Measurements from ENCODE around the gene CTSO. TPM values are rescaled to one million over a fixed set of nuclear protein-coding genes. Genes with fewer than 3 reads are reported as not detected.
A peak's percentile ranks its signal among the peaks of the same experiment; 100 is the strongest.

Gene CTSO
- total and polyA plus RNA-seq, 2 of the 8 experiments (the other 6 are each of a cell fraction or from before 2014, with no cell fraction given) = 0.39 to 0.41 TPM

DNA sequence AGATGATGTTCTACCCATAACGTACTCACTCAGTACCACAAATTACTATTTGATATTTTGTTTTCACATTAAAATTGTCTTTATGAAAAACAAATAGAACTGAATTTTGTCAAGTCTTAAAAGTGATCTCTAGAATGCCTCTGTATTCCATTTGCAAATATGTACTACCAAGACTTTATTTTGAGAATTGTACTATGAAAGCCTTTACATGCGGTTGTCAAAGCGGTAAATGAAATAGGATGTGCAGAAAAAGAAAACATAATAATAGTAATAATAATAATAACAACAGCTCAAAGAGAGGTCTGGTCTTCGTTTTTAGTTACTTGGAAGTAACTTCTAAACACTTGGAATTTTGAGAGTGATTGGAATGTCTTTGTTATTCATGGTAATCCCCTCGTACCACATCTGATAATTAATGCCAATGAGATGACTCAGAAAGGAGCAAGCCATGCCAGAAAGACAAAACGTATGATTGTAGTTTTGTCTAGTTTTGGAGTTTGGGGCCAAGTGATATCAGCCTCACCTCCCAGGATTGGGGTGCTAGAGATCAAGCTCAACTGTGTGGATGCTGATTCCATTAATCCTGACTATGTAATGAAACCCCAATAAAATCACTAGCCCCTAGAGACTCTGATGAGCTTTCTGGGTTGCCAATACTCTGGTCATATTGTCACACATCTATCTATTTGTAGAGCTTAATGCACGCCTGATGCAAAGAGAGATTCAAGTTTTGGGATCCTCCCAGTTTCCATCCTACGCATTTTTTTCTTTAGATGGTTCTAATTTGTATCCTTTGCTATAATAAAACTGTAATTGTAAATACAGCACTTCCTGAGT lies 20.2 kb upstream of the CTSO start:
- no peaks in the 10 kb centered on the region for H3K79me2 ChIP-seq (ENCODE audit: control insufficient read depth in 1 of 2, insufficient read depth in 2 of 2, low read length in 2 of 2)
- TF ChIP-seq TAF1 (IDR thresholded peaks at IDR 0.05; ENCODE audit: low read depth, low read length) (no peak), BCL11A (IDR thresholded peaks at IDR 0.05; ENCODE audit: low read depth in 2 of 2, low read length in 2 of 2) (peak in 1 of 2 experiments; percentile 19), JUN (IDR thresholded peaks at IDR 0.05; ENCODE audit: low read depth, low read length) (peak; percentile 21; the same call in 1 of the 2 replicates), TEAD4 (IDR thresholded peaks at IDR 0.05; ENCODE audit: low read depth, low read length) (peak; percentile 51; the same call in 1 of the 2 replicates), JUND (IDR thresholded peaks at IDR 0.05; ENCODE audit: low read length) (peak; percentile 63; the same call in 1 of the 2 replicates), CBX8 (IDR thresholded peaks at IDR 0.05; ENCODE audit: borderline replicate concordance, low read depth, low read length) (no peak)
- H3K23ac ChIP-seq (ENCODE audit: insufficient read length) = no peak overlapping the region
- H4K20me1 ChIP-seq (replicated peaks in 1 of 2; ENCODE audit: control insufficient read depth in 1 of 2, insufficient read depth in 2 of 2, low read length in 2 of 2) = no peaks in the 10 kb centered on the region
- H3K14ac ChIP-seq (ENCODE audit: insufficient read length) = no peak overlapping the region
- no peak overlapping the region for H3K27ac ChIP-seq (ENCODE audit: low read depth, low read length)
- H3K4me3 ChIP-seq (ENCODE audit: extremely low read depth in 1 of 4, insufficient read depth in 2 of 4, low read depth in 3 of 4, low read length in 4 of 4) = no peak overlapping the region
- H2BK5ac ChIP-seq (ENCODE audit: low read depth, low read length) = no peak overlapping the region
- no peak overlapping the region for H3K9ac ChIP-seq (replicated peaks in 1 of 4; ENCODE audit: extremely low read depth in 1 of 4, low read depth in 3 of 4, low read length in 3 of 4)
- no peak overlapping the region for H2AFZ ChIP-seq (ENCODE audit: low read length)
- no peak overlapping the region for H3K4ac ChIP-seq (replicated peaks; ENCODE audit: insufficient read length, low read depth, low read length)
- WGBS, 2 experiments (ENCODE audit: extremely low coverage in 1 of 2, insufficient coverage in 1 of 2, insufficient read length in 1 of 2, insufficient replicate concordance in 2 of 2, low coverage in 1 of 2, low lambda C conversion rate in 2 of 2, missing lambda C conversion rate in 1 of 2) = 61% methylated on average over 8 of the region's 8 CpGs; no CpG with 5 or more reads in 1 of the 2 experiments
- H4K91ac ChIP-seq (replicated peaks; ENCODE audit: insufficient read length, low read length) = no peak overlapping the region
- DNase-seq (ENCODE audit: low read depth in 1 of 2, low spot score in 2 of 2) = no peak
- FAIRE-seq = no peak
- no peaks in the 10 kb centered on the region for H3K27me3 ChIP-seq (replicated peaks in 1 of 4; ENCODE audit: control insufficient read depth in 3 of 4, extremely low read depth in 1 of 4, insufficient read depth in 3 of 4, low read length in 3 of 4)
- peaks cover 0 to 2% of the 10 kb centered on the region in 2 experiments; a peak in 1 of 4 replicates for H3K9me3 ChIP-seq (ENCODE audit: insufficient read depth in 2 of 2, low read depth in 1 of 2, low read length in 1 of 2)
- H2BK20ac ChIP-seq (ENCODE audit: low read length) = no peak overlapping the region
- H2BK15ac ChIP-seq (ENCODE audit: low read length) = no peak overlapping the region
- H3K4me2 ChIP-seq (ENCODE audit: insufficient read depth in 1 of 2, low read depth in 2 of 2, low read length in 2 of 2) = peak overlapping the region in 1 of 2 experiments; percentile 25; a peak in 2 of 4 replicates
- peaks cover 0 to 3% (median 1%) of the 10 kb centered on the region in 4 experiments; a peak in 2 of 7 replicates for H3K4me1 ChIP-seq (replicated peaks in 1 of 4; ENCODE audit: control insufficient read depth in 3 of 4, insufficient read depth in 4 of 4, low read length in 3 of 4)
- H4K8ac ChIP-seq (ENCODE audit: extremely low read depth, insufficient read depth, low read length) = no peak overlapping the region
- no peak overlapping the region for H2BK12ac ChIP-seq (ENCODE audit: low read depth, low read length)
- POLR2A ChIA-PET (ENCODE audit: partially characterized antibody) = interaction anchor here (1.5 kb wide), 1 partner anchor 9 kb away, joined by 3 read pairs; no protein-coding TSS in a partner anchor
- CTCF ChIA-PET (ENCODE audit: partially characterized antibody) = interaction anchor here (0.7 to 1.3 kb wide), 6 partner anchors 8 to 140 kb away, joined by 3 to 4 read pairs (median 3); no protein-coding TSS in a partner anchor
- H3K56ac ChIP-seq (replicated peaks; ENCODE audit: insufficient read length, low read depth, low read length) = no peak overlapping the region
- no peak overlapping the region for H2AK5ac ChIP-seq (ENCODE audit: low read depth, low read length)
- H3K79me1 ChIP-seq (ENCODE audit: low read depth, low read length) = no peaks in the 10 kb centered on the region
- no peak overlapping the region for H2BK120ac ChIP-seq (replicated peaks; ENCODE audit: low read depth, low read length)
- no peak overlapping the region for H4K5ac ChIP-seq (ENCODE audit: insufficient read length, low read depth, low read length)
- H3K36me3 ChIP-seq (ENCODE audit: control insufficient read depth in 2 of 4, insufficient read depth in 4 of 4, low read length in 3 of 4) = no peaks in the 10 kb centered on the region; a peak in 1 of 8 replicates
- H3K18ac ChIP-seq (ENCODE audit: extremely low read depth, low read length) = no peak overlapping the region
- H3K23me2 ChIP-seq (ENCODE audit: low read depth, low read length) = no peaks in the 10 kb centered on the region
